ENCODE measurements around the gene TCP1.

GRCh38 chr6:159736908-159737307, 52.5 kb downstream of the TCP1 start:
- no peak for TF ChIP-seq SUZ12 (IDR thresholded peaks at IDR 0.05; ENCODE audit: extremely low read depth, insufficient read depth, insufficient read length)
- TF ChIP-seq ZNF274 (IDR thresholded peaks at IDR 0.05; ENCODE audit: low read depth, low read length) = no peak
